Neural progenitor cell (in vitro differentiated cells): ENCODE data around the gene TNRC6C. TPM values are rescaled to one million over a fixed set of nuclear protein-coding genes. Genes with fewer than 3 reads are reported as not detected.
"Not testable (repeated sequence)": the region's sequence is repeated elsewhere in the genome, so short reads cannot be mapped to it uniquely, and the experiment has no call there.

Experiments used
- DNase-seq: peaks from one replicate; pipeline ENCODE4 v3.0.0-alpha.2; 2016; ENCODE audit warnings: low spot score
- H2AFZ ChIP-seq: fragments of 200-600 bp; sonication (generic); replicated peaks from 2 replicates; pipeline ENCODE4 v1.6.1; 2016; ENCODE audit warnings: antibody characterized with exemption
- H3F3A ChIP-seq: fragments of 200-600 bp; sonication (generic); 2 replicates; pipeline ENCODE4 v1.6.1; 2016; ENCODE audit warnings: antibody characterized with exemption, low read depth
- H3K27ac ChIP-seq: fragments of 200-600 bp; sonication (generic); 2 replicates; pipeline ENCODE4 v1.5.1; 2016; ENCODE audit warnings: mild to moderate bottlenecking
- H3K27me3 ChIP-seq: fragments of 200-600 bp; sonication (generic); 2 replicates; pipeline ENCODE4 v1.6.1; 2016; ENCODE audit warnings: mild to moderate bottlenecking, moderate library complexity
- H3K36me3 ChIP-seq: fragments of 200-600 bp; sonication (generic); 2 replicates; pipeline ENCODE4 v1.5.1; 2016
- H3K4me1 ChIP-seq: fragments of 200-600 bp; sonication (generic); 2 replicates; pipeline ENCODE4 v1.6.1; 2016; ENCODE audit warnings: mixed run types
- H3K4me2 ChIP-seq: fragments of 200-600 bp; sonication (generic); 2 replicates; pipeline ENCODE4 v1.6.1; 2016
- H3K4me3 ChIP-seq: fragments of 200-600 bp; sonication (generic); 2 replicates; pipeline ENCODE4 v1.5.1; 2016
- H3K79me2 ChIP-seq: fragments of 200-600 bp; sonication (generic); 2 replicates; pipeline ENCODE4 v1.6.1; 2016; ENCODE audit warnings: low read depth
- H3K9ac ChIP-seq: fragments of 200-600 bp; sonication (generic); 2 replicates; pipeline ENCODE4 v1.6.1; 2016
- H3K9me3 ChIP-seq: fragments of 200-600 bp; sonication (generic); 2 replicates; pipeline ENCODE4 v1.5.1; 2016; ENCODE audit warnings: low read depth
- H4K20me1 ChIP-seq: fragments of 200-600 bp; sonication (generic); 2 replicates; pipeline ENCODE4 v1.6.1; 2016; ENCODE audit warnings: low read depth
- H3K27ac Mint-ChIP-seq: 3 replicates; pipeline ENCODE4 v1.8.0; 2021; ENCODE audit warnings: mixed read lengths
- H3K27me3 Mint-ChIP-seq: 2 replicates; pipeline ENCODE4 v1.8.0; 2022; ENCODE audit warnings: low read depth, mild to moderate bottlenecking, inconsistent platforms, moderate library complexity, mixed read lengths; ENCODE audit not compliant: insufficient read depth
- H3K36me3 Mint-ChIP-seq: 3 replicates; pipeline ENCODE4 v1.8.0; 2021; ENCODE audit warnings: mixed read lengths
- H3K4me1 Mint-ChIP-seq: 3 replicates; pipeline ENCODE4 v1.8.0; 2021; ENCODE audit warnings: mixed read lengths
- H3K4me3 Mint-ChIP-seq: 3 replicates; pipeline ENCODE4 v1.8.0; 2021; ENCODE audit warnings: mild to moderate bottlenecking, moderate library complexity, mixed read lengths
- H3K9me3 Mint-ChIP-seq: 3 replicates; pipeline ENCODE4 v1.8.0; 2020; ENCODE audit warnings: mixed read lengths
- CTCF ChIP-seq: fragments of 200-600 bp; sonication (generic); IDR thresholded peaks from 2 replicates; pipeline ENCODE4 v1.5.1; 2017; ENCODE audit warnings: antibody characterized with exemption, mild to moderate bottlenecking
- EZH2 ChIP-seq: fragments of 200-600 bp; sonication (generic); IDR thresholded peaks from 2 replicates; pipeline ENCODE4 v1.6.1; 2017; ENCODE audit warnings: antibody characterized with exemption, mild to moderate bottlenecking, moderate library complexity
- EZH2phosphoT487 ChIP-seq: fragments of 200-600 bp; sonication (generic); IDR thresholded peaks from 2 replicates; pipeline ENCODE4 v1.6.1; 2017; ENCODE audit warnings: antibody characterized with exemption
- total RNA-seq: library from RNA; depleted of rRNA; stranded (reverse); fragments of >200 nt; gene quantifications from 2 replicates; pipeline ENCODE4 v1.2.3, GENCODE V29; 2015; ENCODE audit warnings: low replicate concordance

TNRC6C gene
- total RNA-seq, 1 donor from 2014 or later, result 14.9 TPM

- Histone ChIP-seq H3K4me2 (no peak overlapping the region), H3K4me1 (peaks cover 20% of the 10 kb centered on the region), H2AFZ (no peak overlapping the region), H3K27me3 (no peaks in the 10 kb centered on the region), H3K4me3 (no peak overlapping the region), H3K27ac (no peak overlapping the region), H3K9ac (no peak overlapping the region), H3K9me3 (no peaks in the 10 kb centered on the region), H4K20me1 (peaks cover 99% of the 10 kb centered on the region), H3F3A (no peaks in the 10 kb centered on the region), H3K36me3 (no peaks in the 10 kb centered on the region), H3K79me2 (peaks cover 100% of the 10 kb centered on the region)
- H3K4me1 Mint-ChIP-seq, result peaks cover 26% of the 10 kb centered on the region
- TF ChIP-seq EZH2 (no peak), CTCF (no peak), EZH2phosphoT487 (no peak)
- H3K4me3 Mint-ChIP-seq, result no peak overlapping the region
- H3K9me3 Mint-ChIP-seq, result no peaks in the 10 kb centered on the region
- H3K27ac Mint-ChIP-seq, result no peak overlapping the region
- no peak for DNase-seq
- H3K36me3 Mint-ChIP-seq, result no peaks in the 10 kb centered on the region
- peaks cover 2% of the 10 kb centered on the region for H3K27me3 Mint-ChIP-seq
Measured at GRCh38 chr17:77968788-77969187, 10.3 kb downstream of the TNRC6C start.

- not testable (repeated sequence) for H2AFZ ChIP-seq, H3K36me3 Mint-ChIP-seq, H3K9me3 ChIP-seq, H3K27me3 ChIP-seq, H3K4me3 Mint-ChIP-seq, H3K9ac ChIP-seq, H3K4me1 Mint-ChIP-seq, H3K27me3 Mint-ChIP-seq, H3K4me3 ChIP-seq, H3K9me3 Mint-ChIP-seq, H3K4me1 ChIP-seq, H3K27ac ChIP-seq, H3K36me3 ChIP-seq, H3F3A ChIP-seq, H3K4me2 ChIP-seq, DNase-seq, H3K27ac Mint-ChIP-seq
- peaks cover 100% of the 10 kb centered on the region for H3K79me2 ChIP-seq
- H4K20me1 ChIP-seq, result peaks cover 98% of the 10 kb centered on the region
Measured at GRCh38 chr17:77972271-77972670, 13.8 kb downstream of the TNRC6C start.

GRCh38 chr17:77973953-77974352 is 15.4 kb downstream of the TNRC6C start:
- peaks cover 9% of the 10 kb centered on the region for H3K36me3 Mint-ChIP-seq
- DNase-seq, result no peak
- Histone ChIP-seq H2AFZ (no peak overlapping the region), H3K4me2 (no peak overlapping the region), H3K36me3 (no peaks in the 10 kb centered on the region), H3K4me3 (no peak overlapping the region), H3F3A (peaks cover 8% of the 10 kb centered on the region), H4K20me1 (peaks cover 98% of the 10 kb centered on the region), H3K9me3 (no peaks in the 10 kb centered on the region), H3K27ac (no peak overlapping the region), H3K9ac (no peak overlapping the region), H3K27me3 (no peaks in the 10 kb centered on the region), H3K4me1 (peaks cover 9% of the 10 kb centered on the region), H3K79me2 (peaks cover 100% of the 10 kb centered on the region)
- peaks cover 2% of the 10 kb centered on the region for H3K27me3 Mint-ChIP-seq
- TF ChIP-seq EZH2 (no peak), CTCF (no peak), EZH2phosphoT487 (no peak)
- H3K4me1 Mint-ChIP-seq, result no peaks in the 10 kb centered on the region
- H3K4me3 Mint-ChIP-seq, result no peak overlapping the region
- H3K27ac Mint-ChIP-seq, result no peak overlapping the region
- H3K9me3 Mint-ChIP-seq, result peaks cover 6% of the 10 kb centered on the region

GRCh38 chr17:77974396-77974795 is 15.9 kb downstream of the TNRC6C start:
- TF ChIP-seq CTCF, result no peak
- TF ChIP-seq EZH2phosphoT487, result no peak
- TF ChIP-seq EZH2, result no peak
- Histone ChIP-seq H3K79me2 (peaks cover 100% of the 10 kb centered on the region), H3K27me3 (no peaks in the 10 kb centered on the region), H4K20me1 (peaks cover 98% of the 10 kb centered on the region), H3K4me1 (peaks cover 9% of the 10 kb centered on the region), H3K4me2 (no peak overlapping the region), H3K27ac (no peak overlapping the region), H3K36me3 (no peaks in the 10 kb centered on the region), H3F3A (peaks cover 8% of the 10 kb centered on the region), H3K4me3 (no peak overlapping the region), H2AFZ (no peak overlapping the region), H3K9ac (no peak overlapping the region), H3K9me3 (no peaks in the 10 kb centered on the region)
- no peaks in the 10 kb centered on the region for H3K4me1 Mint-ChIP-seq
- peaks cover 2% of the 10 kb centered on the region for H3K27me3 Mint-ChIP-seq
- DNase-seq, result no peak
- H3K36me3 Mint-ChIP-seq, result peaks cover 9% of the 10 kb centered on the region
- no peak overlapping the region for H3K4me3 Mint-ChIP-seq
- H3K27ac Mint-ChIP-seq, result no peak overlapping the region
- H3K9me3 Mint-ChIP-seq, result peaks cover 6% of the 10 kb centered on the region

GRCh38 chr17:77982430-77982829 is 23.9 kb downstream of the TNRC6C start:
- not testable (repeated sequence) for H3K36me3 ChIP-seq, H2AFZ ChIP-seq, H3F3A ChIP-seq, H3K27me3 ChIP-seq, H3K9ac ChIP-seq, H3K27ac Mint-ChIP-seq, H3K4me2 ChIP-seq, H3K27ac ChIP-seq, H3K4me3 Mint-ChIP-seq, H3K27me3 Mint-ChIP-seq, H3K9me3 ChIP-seq, DNase-seq, H3K4me3 ChIP-seq, H3K4me1 Mint-ChIP-seq, H3K4me1 ChIP-seq
- Mint-ChIP-seq H3K36me3 (peaks cover 37% of the 10 kb centered on the region), H3K9me3 (peaks cover 25% of the 10 kb centered on the region)
- Histone ChIP-seq H4K20me1 (peaks cover 34% of the 10 kb centered on the region), H3K79me2 (peaks cover 83% of the 10 kb centered on the region)
